Medulla oblongata (tissue), 1 donor: Measurements from ENCODE around the gene DAZAP1.
A peak's percentile ranks its signal among the peaks of the same experiment; 100 is the strongest.

Source experiments
- DNase-seq: peaks from one replicate; pipeline ENCODE4 v3.0.0-alpha.2; 2015; ENCODE audit errors: extremely low spot score

DAZAP1 gene

GRCh38 chr19:1441022-1441426 lies 33.6 kb downstream of the DAZAP1 start:
- no peak for DNase-seq

- no peak for DNase-seq
These were observed 34.5 kb downstream of the DAZAP1 start for GRCh38 chr19:1441677-1442438.

- peak; percentile 77 for DNase-seq
These were observed 38.0 kb downstream of the DAZAP1 start for GRCh38 chr19:1445185-1445931.

GRCh38 chr19:1445932-1446712 lies 38.7 kb downstream of the DAZAP1 start:
- peak; percentile 58 for DNase-seq

- DNase-seq, result peak; percentile 40
These were observed 39.5 kb downstream of the DAZAP1 start for GRCh38 chr19:1446713-1447481.

GRCh38 chr19:1447504-1447903 lies 40.1 kb downstream of the DAZAP1 start:
- no peak for DNase-seq

- DNase-seq, result no peak
These were observed 40.6 kb downstream of the DAZAP1 start for GRCh38 chr19:1447944-1448343.

GRCh38 chr19:1449467-1450442 lies 42.4 kb downstream of the DAZAP1 start, which contains the start of gene APC2:
TSS of gene APC2 (plus strand) at chr19:1450121. CDS start at chr19:1453002, 2,881 bp downstream.
- DNase-seq, result peak; percentile 89

GRCh38 chr19:1450735-1451731 lies 43.6 kb downstream of the DAZAP1 start:
- peak; percentile 77 for DNase-seq

- DNase-seq, result peak; percentile 87
These were observed 44.8 kb downstream of the DAZAP1 start for GRCh38 chr19:1451916-1452801.

GRCh38 chr19:1452802-1453524 lies 45.6 kb downstream of the DAZAP1 start:
- no peak for DNase-seq

GRCh38 chr19:1453525-1454364 lies 46.4 kb downstream of the DAZAP1 start:
- DNase-seq, result peak; percentile 98

GRCh38 chr19:1455002-1455335 lies 47.6 kb downstream of the DAZAP1 start:
- DNase-seq, result no peak

- DNase-seq, result peak; percentile 58
These were observed 48.1 kb downstream of the DAZAP1 start for GRCh38 chr19:1455336-1456120.

GRCh38 chr19:1456121-1456900 lies 48.9 kb downstream of the DAZAP1 start:
- no peak for DNase-seq
